ENCODE data around the gene KRT17.
"Not testable (repeated sequence)": the region's sequence is repeated elsewhere in the genome, so short reads cannot be mapped to it uniquely, and the experiment has no call there.

The KRT17 gene

DNA sequence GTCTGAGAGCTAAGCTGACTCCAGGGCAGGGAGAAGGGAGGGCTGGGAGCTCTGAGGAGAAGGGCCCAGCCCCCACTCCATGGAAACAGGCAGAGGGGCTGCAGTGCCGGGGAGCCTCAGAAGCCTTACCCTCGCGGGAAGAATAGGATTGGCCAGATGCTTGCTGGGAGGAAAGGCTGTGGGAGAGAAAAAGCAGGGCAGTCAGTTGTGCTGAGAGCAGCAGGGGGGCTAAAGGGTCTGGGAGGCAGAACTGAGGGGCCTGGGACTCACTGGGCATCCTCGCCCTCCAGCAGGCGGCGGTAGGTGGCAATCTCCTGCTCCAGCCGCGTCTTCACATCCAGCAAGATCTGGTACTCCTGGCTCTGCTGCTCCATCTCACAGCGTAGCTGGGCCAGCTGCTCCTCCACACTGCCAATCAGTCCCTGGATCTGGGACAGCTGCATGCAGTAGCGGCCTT lies 14.3 kb downstream of the KRT17 start:
- POLR2A ChIA-PET; DNase-seq (ENCODE audit: low read depth, low spot score); H3K4me3 ChIP-seq (ENCODE audit: low read depth, low read length): not testable (repeated sequence)
- peak; percentile 24 for TF ChIP-seq CTCF (IDR thresholded peaks at IDR 0.05; ENCODE audit: insufficient read depth, low read length, missing control alignments)
- CTCF ChIA-PET: interaction anchor here (0.7 to 4.5 kb wide), 5 partner anchors 9 to 61 kb away, joined by 3 to 23 read pairs (median 3); no protein-coding TSS in a partner anchor

GRCh38 chr17:41606930-41607329 lies 17.4 kb downstream of the KRT17 start:
- POLR2A ChIA-PET; DNase-seq (ENCODE audit: low read depth, low spot score); H3K4me3 ChIP-seq (ENCODE audit: low read depth, low read length): not testable (repeated sequence)
- CTCF ChIA-PET: interaction anchor here (2.0 kb wide), 1 partner anchor 41 kb away, joined by 7 read pairs; no protein-coding TSS in a partner anchor

- no peak for TF ChIP-seq CTCF (IDR thresholded peaks at IDR 0.05; ENCODE audit: insufficient read depth, low read length, missing control alignments)
- DNase-seq (ENCODE audit: low read depth, low spot score): no peak
- no peak overlapping the region for H3K4me3 ChIP-seq (ENCODE audit: low read depth, low read length)
- POLR2A ChIA-PET: no interaction called here
- CTCF ChIA-PET: interaction anchor here (0.9 to 2.3 kb wide), 7 partner anchors 9 to 60 kb away, joined by 3 to 19 read pairs (median 3); no protein-coding TSS in a partner anchor
Observed at GRCh38 chr17:41602524-41602923, 21.9 kb downstream of the KRT17 start.

GRCh38 chr17:41600318-41600717 lies 24.1 kb downstream of the KRT17 start:
- POLR2A ChIA-PET: no interaction called here
- no peak overlapping the region for H3K4me3 ChIP-seq (ENCODE audit: low read depth, low read length)
- CTCF ChIA-PET: interaction anchor here (0.6 to 1.4 kb wide), 3 partner anchors 9 to 52 kb away, joined by 3 to 5 read pairs (median 3); no protein-coding TSS in a partner anchor
- no peak for DNase-seq (ENCODE audit: low read depth, low spot score)
- TF ChIP-seq CTCF (IDR thresholded peaks at IDR 0.05; ENCODE audit: insufficient read depth, low read length, missing control alignments): no peak

DNA sequence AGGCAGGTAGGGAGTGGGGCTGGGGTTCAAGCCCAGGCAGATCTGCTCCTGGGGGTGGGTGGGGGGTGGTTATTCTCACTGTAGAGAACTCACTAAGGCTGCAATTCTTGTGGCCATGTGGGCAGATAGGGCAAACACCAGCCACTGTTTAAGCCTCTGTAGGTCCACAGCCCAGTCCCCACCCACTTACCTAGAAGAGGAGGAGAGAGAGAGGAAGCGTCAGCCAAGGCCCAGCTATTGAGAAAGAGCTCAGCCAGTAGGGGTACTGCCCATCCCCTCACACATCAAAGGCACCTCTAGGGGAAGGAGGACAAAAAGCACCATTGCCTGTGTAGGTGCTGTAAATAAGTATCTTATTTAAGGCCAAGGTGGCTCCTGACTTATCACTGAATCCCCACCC lies 24.7 kb downstream of the KRT17 start:
- TF ChIP-seq CTCF (IDR thresholded peaks at IDR 0.05; ENCODE audit: insufficient read depth, low read length, missing control alignments): no peak
- POLR2A ChIA-PET: no interaction called here
- no peak overlapping the region for H3K4me3 ChIP-seq (ENCODE audit: low read depth, low read length)
- no peak for DNase-seq (ENCODE audit: low read depth, low spot score)
- CTCF ChIA-PET: no interaction called here

- no peak overlapping the region for H3K4me3 ChIP-seq (ENCODE audit: low read depth, low read length)
- ChIA-PET POLR2A (no interaction called here), CTCF (interaction anchor here (1.9 to 6.5 kb wide), 3 partner anchors 17 to 53 kb away, joined by 6 to 32 read pairs (median 23); no protein-coding TSS in a partner anchor)
- TF ChIP-seq CTCF (IDR thresholded peaks at IDR 0.05; ENCODE audit: insufficient read depth, low read length, missing control alignments): no peak
- no peak for DNase-seq (ENCODE audit: low read depth, low spot score)
Observed at GRCh38 chr17:41595585-41595984, 28.8 kb downstream of the KRT17 start.

- no peak for TF ChIP-seq CTCF (IDR thresholded peaks at IDR 0.05; ENCODE audit: insufficient read depth, low read length, missing control alignments)
- CTCF ChIA-PET: interaction anchor here (1.3 to 6.5 kb wide), 4 partner anchors 8 to 54 kb away, joined by 3 to 32 read pairs (median 14); no protein-coding TSS in a partner anchor
- POLR2A ChIA-PET: no interaction called here
- H3K4me3 ChIP-seq (ENCODE audit: low read depth, low read length): no peak overlapping the region
- DNase-seq (ENCODE audit: low read depth, low spot score): no peak
Observed at GRCh38 chr17:41594363-41594915, 29.9 kb downstream of the KRT17 start.
